ENCODE results near the gene VARS2.
A peak's percentile ranks its signal among the peaks of the same experiment; 100 is the strongest.
"Not testable (repeated sequence)": the region's sequence is repeated elsewhere in the genome, so short reads cannot be mapped to it uniquely, and the experiment has no call there.

Gene VARS2

DNA sequence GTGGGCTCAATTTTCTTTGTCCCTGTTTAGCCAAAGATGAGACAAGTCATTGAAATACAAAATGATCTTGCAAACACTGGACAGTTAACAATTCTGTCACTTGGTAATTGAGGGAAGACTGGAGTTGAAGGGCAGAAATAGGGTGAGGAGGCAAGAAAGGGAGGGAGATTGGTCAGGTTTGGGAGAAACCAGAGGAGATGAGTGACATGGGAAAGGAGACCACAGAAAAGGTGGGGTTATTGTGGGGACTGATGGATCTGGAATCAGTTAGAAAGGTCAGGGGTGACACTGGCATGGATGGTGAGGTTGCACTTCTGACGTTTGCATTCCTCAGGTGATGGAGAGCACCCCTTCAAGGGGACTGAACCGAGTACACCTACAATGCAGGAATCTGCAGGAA lies 5.3 kb upstream of the VARS2 start:
- TF ChIP-seq, protein P1, sequence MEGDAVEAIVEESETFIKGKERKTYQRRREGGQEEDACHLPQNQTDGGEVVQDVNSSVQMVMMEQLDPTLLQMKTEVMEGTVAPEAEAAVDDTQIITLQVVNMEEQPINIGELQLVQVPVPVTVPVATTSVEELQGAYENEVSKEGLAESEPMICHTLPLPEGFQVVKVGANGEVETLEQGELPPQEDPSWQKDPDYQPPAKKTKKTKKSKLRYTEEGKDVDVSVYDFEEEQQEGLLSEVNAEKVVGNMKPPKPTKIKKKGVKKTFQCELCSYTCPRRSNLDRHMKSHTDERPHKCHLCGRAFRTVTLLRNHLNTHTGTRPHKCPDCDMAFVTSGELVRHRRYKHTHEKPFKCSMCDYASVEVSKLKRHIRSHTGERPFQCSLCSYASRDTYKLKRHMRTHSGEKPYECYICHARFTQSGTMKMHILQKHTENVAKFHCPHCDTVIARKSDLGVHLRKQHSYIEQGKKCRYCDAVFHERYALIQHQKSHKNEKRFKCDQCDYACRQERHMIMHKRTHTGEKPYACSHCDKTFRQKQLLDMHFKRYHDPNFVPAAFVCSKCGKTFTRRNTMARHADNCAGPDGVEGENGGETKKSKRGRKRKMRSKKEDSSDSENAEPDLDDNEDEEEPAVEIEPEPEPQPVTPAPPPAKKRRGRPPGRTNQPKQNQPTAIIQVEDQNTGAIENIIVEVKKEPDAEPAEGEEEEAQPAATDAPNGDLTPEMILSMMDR (IDR thresholded peaks at IDR 0.05; ENCODE audit: low read depth, low read length): no peak
- DNase-seq (ENCODE audit: low read depth, low spot score): no peak
- H3K4me3 ChIP-seq (ENCODE audit: low read depth, low read length): peak overlapping the region; percentile 69
- in situ Hi-C loops (cut with HindIII; ENCODE audit: low sequenced_read_pairs): no loop called here

DNA sequence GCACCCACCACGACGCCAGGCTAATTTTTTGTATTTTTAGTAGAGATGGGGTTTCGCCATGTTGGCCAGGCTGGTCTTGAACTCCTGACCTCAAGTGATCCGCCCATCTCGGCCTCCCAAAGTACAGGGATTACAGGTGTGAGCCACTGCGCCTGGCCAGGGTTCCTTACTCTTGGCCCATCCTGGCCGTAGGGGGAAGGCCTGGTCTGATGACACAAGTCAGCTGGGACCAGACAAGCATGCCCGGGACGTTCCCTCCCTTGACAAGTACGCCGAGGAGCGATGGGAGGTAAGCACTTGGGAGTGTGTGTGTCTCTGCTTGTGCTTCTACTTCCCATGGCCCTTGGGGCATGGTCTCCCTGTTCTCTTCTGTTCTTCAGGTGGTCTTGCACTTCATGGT lies 3.6 kb upstream of the VARS2 start:
- H3K4me3 ChIP-seq (ENCODE audit: low read depth, low read length); in situ Hi-C loops (cut with HindIII; ENCODE audit: low sequenced_read_pairs); DNase-seq (ENCODE audit: low read depth, low spot score): not testable (repeated sequence)

DNA sequence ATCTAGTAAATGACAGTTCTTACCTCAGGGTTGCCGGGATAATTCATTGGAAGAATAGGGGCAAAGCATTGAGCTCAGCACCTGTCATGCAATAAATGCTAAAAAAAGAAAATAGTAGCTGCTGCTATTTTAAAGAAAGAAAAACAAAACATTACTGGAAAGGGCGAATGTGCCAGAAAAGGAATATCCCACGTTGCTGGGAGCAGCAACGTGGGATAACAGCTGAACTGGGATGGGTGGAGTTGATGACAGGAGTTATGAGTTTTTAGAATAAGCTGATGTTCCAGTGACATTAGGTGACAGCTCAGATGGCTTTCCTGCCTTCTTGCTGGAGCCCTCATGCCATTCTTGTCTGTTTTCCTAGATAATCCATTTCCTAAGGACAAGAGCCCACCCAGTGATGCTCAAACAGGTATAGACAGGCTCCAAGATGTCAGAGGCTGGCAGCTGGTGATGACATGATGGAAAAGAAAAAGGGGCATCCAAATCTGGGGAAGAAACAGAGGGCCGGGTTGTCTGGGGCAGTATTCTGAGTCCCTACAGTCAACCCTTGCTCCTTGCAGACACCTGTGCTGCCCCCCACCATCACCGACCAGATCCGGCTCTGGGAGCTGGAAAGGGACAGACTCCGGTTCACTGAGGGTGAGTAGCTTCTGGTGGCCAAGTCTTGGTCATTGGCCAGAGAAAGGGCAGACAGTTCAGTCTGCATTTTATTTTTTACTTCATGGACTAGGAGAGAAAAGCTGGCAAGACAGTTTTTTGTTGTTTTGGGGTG lies 1.1 kb upstream of the VARS2 start:
- no peak for DNase-seq (ENCODE audit: low read depth, low spot score)
- in situ Hi-C loops (cut with HindIII; ENCODE audit: low sequenced_read_pairs): no loop called here
- no peak overlapping the region for H3K4me3 ChIP-seq (ENCODE audit: low read depth, low read length)
- TF ChIP-seq, protein P1 (IDR thresholded peaks at IDR 0.05; ENCODE audit: low read depth, low read length): no peak

DNA sequence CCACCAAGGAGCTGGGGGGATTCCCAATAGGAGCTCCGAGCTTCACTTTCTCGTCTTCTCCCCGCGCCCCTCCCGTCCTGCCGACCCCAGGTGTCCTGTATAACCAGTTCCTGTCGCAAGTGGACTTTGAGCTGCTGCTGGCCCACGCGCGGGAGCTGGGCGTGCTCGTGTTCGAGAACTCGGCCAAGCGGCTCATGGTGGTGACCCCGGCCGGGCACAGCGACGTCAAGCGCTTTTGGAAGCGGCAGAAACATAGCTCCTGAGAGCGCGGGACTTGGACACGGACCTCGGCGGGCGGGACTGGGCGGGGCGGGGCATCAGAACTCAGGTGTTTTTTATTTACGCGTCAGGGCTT lies 340 bp upstream of the VARS2 start:
- H3K4me3 ChIP-seq (ENCODE audit: low read depth, low read length): peak overlapping the region; percentile 47
- in situ Hi-C loops (cut with HindIII; ENCODE audit: low sequenced_read_pairs): no loop called here
- no peak for DNase-seq (ENCODE audit: low read depth, low spot score)
- TF ChIP-seq, protein P1 (IDR thresholded peaks at IDR 0.05; ENCODE audit: low read depth, low read length): no peak

DNA sequence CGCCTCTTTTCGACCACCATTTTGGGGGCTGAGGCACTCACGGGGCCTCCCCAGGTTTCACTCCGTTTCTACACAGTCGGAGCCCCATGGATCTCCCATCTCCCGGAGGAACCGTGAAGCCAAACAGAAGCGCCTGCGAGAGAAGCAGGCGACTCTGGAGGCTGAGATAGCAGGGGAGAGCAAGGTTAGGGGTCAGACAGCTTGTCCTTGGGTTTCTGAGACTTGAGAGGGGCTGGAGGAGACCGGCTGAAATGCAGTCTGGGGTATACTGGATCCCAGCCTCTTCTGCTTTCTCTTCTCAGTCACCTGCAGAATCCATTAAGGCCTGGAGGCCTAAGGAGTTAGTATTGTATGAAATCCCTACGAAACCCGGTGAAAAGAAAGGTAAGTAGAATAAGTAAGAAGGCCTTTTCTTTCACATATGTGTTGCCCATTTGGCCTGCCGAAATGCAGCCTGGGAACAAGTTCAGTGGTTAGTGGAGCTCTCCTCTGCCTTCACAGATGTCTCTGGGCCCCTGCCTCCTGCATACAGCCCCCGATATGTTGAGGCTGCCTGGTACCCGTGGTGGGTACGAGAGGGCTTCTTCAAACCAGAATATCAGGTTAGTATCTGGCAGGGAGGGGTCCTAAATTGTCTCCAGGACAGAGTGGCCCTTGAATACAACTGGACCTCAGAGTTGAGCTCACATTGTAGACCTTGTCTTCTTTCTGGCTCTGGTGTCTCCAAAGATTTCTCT lies 984 bp downstream of the VARS2 start:
- TF ChIP-seq, protein P1 (IDR thresholded peaks at IDR 0.05; ENCODE audit: low read depth, low read length): no peak
- DNase-seq (ENCODE audit: low read depth, low spot score): no peak
- peak overlapping the region; percentile 47 for H3K4me3 ChIP-seq (ENCODE audit: low read depth, low read length)
- in situ Hi-C loops (cut with HindIII; ENCODE audit: low sequenced_read_pairs): no loop called here

DNA sequence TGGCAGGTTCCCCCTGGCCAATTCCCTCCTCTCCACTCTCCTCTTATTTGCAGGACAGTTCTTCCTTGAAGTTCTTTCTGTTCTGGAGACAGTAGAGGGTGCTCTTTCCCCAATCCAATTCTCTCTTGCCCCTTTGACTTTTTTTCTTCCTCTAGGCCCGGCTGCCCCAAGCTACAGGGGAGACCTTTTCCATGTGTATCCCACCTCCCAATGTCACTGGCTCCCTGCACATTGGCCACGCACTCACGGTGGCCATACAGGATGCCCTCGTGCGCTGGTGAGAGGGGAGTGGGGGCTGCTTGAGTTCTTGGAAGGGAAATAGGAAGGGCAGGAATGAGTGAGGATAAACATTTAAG lies 1.5 kb downstream of the VARS2 start:
- no peak overlapping the region for H3K4me3 ChIP-seq (ENCODE audit: low read depth, low read length)
- peak; percentile 71 for DNase-seq (ENCODE audit: low read depth, low spot score)
- TF ChIP-seq, protein P1 (IDR thresholded peaks at IDR 0.05; ENCODE audit: low read depth, low read length): peak; percentile 76
- in situ Hi-C loops (cut with HindIII; ENCODE audit: low sequenced_read_pairs): no loop called here

DNA sequence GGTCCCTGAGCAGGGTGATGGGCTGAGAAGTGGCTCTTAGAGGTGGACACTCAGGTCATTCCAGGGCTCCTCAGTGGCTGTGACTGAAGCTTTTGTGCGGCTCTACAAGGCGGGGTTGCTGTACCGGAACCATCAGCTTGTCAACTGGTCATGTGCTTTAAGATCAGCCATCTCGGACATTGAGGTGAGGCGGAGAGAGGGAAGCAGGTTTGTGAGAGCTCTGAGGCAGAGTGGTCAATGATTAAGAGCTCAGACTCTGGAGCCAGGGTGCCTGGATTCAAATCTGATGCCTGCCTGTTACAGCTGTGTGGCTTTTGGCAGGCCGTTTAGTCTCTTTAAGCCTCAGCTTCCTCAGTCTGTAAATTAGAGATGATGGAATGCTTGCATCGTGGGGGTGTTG lies 3.0 kb downstream of the VARS2 start:
- in situ Hi-C loops (cut with HindIII; ENCODE audit: low sequenced_read_pairs): no loop called here
- no peak for DNase-seq (ENCODE audit: low read depth, low spot score)
- TF ChIP-seq, protein P1 (IDR thresholded peaks at IDR 0.05; ENCODE audit: low read depth, low read length): no peak
- H3K4me3 ChIP-seq (ENCODE audit: low read depth, low read length): no peak overlapping the region

All from astrocyte of the spinal cord (primary cell).